ENCODE data around the gene SYNPO.
A peak's percentile ranks its signal among the peaks of the same experiment; 100 is the strongest.

The SYNPO gene

GRCh38 chr5:150640311-150641005 lies at the start of gene SYNPO:
Gene SYNPO, plus strand, starts transcription at chr5:150640660. Its CDS starts 7,616 bp downstream, at chr5:150648276.
- DNase-seq (ENCODE audit: low spot score): no peak

DNA sequence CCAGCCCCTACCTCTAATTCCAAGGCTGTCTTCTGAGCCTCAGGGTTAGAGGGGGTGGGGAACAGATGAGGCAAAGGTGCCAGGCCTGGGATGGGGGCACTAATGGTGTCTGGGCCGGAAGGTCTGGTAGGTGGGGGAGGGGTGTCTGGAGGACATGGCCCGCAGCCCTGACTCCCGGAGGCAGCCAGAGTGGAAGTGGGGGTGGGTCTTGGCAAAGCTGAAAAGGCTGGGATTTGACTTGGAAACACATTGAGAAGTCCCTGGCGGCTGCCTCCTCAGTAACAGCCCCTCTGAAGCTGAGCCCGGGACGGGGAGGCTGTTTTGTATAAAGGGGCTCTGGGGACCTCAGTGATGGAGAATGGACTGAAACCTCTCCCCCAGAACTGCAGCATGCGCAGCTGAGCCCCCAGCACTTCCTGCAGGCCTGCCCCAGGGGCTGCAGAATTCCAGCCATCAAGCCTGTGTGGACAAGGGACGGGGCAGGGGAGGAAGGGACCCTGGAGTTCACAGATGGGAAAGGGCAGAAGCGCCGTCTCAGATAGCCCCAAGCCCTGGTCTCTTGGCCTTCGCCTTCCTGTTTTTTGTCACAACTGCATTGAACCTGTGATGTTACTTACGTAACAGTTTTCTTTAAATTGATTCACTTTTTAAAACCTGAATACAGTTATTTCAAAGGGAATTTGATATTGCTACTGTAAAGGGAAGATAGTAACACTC lies 49.3 kb upstream of the SYNPO start:
- peak; percentile 81 for DNase-seq (ENCODE audit: low spot score)

DNA sequence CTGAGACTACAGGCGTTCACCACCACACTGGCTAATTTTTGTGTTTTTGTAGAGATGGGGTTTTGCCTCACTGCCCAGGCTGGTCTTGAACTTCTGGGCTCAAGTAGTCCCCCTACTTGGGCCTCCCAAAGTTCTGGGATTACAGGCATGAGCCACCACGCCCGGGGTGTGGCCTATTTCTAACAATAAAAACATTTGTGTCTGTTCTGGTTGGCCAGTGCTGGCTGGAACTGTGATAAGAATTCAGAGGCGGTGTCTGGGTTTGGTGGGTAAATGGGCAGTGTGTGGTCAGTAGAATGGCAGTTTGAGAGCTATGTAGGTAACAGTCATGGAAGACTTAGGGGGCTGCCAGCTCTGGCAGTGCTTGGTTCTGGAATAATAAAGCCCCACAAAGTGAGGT lies 46.9 kb upstream of the SYNPO start:
- no peak for DNase-seq (ENCODE audit: low spot score)

DNA sequence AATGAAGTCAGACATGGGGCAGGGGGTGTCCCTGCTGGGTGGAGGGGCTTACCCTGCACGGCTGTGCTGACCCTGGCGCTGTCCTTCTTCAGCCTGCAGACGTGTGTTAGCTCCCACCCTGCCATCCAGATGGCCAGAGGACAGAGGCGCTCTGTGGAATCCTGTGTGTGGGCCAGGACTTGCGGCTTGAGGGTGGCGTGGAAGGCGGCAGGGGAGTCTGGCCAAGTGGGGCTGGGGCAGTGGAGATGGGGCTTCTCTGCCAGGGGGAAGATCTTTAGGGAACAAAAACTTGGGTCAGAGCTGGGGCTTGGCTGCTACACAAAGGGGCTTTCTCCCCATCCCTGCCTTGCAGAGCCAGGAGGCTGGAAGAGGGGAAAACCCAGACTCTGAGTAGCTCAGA lies 46.5 kb upstream of the SYNPO start:
- DNase-seq (ENCODE audit: low spot score): no peak

- no peak for DNase-seq (ENCODE audit: low spot score)
Observed at GRCh38 chr5:150595466-150596031, 44.9 kb upstream of the SYNPO start.

DNA sequence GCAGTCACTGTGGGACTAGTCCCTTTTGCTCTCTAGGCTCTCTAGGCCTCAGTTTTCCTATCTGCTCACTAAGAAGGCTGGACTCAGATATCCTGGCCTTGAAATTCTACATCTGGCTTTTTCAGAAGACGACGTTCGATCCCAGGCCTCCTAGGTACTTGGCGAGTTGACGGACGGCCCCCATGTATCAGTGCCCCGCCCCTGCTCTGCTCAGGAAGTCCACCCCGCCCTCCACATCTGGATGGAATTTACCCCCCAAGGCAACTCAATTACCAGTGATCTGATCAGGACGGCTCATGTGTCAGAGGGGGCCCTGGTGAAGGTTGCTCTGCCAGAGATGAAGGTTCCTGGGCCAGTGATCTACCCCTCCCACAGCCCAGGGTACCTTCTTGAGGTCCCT lies 44.1 kb upstream of the SYNPO start:
- no peak for DNase-seq (ENCODE audit: low spot score)

- DNase-seq (ENCODE audit: low spot score): no peak
Observed at GRCh38 chr5:150596826-150597225, 43.6 kb upstream of the SYNPO start.

DNA sequence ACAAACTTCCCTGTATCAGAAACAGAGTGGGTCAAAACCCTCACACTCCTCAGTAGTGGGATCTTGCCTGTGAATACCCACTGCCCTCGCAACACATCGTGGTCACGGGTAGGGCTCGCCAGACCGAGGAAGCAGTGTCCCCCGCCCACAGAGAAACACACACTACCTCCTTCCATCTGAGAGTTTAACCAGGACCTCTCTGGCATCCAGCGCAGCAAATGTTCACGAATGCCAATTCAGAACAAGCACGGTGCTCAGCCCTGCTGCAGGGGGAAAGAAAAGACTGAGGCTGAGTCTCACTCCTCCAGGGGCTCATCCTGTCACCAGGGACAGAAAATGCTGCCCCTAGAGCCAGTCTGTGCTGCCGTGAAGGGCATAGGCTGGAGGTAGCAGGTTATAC lies 42.5 kb upstream of the SYNPO start:
- DNase-seq (ENCODE audit: low spot score): no peak

DNA sequence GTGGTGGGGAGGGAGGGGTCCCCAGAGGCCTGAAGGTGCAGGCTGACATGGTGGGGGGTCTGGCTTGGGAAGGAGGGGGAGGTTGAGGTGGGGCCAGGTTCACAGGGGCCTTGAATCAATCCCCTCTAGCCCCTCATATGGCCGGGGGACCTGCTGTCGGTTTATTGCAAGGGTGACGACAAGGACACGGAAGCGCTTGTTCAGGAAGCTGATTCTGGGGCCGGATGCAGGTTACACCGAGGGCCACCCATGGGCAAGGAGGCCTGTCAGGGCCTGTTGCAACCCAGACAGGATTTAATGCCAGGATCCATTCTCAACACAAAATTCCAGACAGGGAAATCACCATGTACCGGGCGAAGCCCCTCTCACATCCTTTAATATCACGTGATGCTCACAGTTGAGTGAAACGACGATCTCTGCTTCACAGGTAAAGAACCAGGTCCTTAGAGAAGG lies 41.6 kb upstream of the SYNPO start:
- no peak for DNase-seq (ENCODE audit: low spot score)

DNA sequence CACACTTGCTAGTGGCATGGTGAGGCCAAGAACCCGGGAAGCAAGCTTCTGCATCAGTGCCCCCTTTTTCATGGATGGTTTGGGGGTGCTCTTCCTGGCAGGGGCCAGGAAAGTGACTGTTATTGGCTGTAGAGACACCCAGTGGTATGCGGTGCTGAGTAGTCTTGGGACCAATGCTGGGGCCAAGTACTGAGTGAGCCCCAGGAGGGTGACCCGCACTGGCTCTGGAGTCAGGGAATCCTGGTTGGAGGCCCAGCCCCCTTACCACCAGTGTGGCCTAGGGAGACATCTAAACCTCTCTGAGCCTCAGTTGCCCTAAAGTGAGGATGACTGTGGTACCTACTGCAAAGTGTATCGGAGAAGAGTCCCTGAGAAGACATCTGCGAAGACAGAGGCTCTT lies 41.2 kb upstream of the SYNPO start:
- no peak for DNase-seq (ENCODE audit: low spot score)

DNA sequence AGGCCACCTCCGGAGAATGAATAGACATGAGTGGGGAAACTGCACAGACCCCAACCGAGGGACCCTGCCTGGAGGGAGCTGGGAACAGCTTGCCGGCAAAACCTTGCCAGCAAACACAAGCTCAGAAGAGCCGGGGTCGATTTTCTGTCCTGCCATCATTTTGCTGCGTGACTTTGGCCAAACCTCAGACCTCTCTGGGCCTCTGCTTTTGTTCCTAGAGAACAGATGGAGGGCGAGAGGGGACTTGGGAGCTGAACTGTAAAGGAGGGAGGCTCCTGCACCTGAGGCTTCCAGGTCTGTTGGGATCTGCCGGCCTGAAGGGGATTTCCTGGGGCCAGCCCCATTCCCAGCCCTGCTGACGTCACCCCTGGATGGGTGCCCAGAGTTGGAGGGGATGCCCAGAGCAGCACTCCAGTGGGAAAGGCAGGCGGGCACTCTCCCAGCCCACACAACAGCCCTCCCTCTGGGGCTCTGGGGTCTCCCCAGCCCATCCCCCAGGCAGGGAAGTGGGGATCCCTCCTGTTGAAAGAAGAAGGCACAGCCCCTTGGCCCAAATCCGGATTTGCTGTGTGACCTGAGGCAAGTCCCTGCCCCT lies 40.4 kb upstream of the SYNPO start:
- DNase-seq (ENCODE audit: low spot score): peak; percentile 87

GRCh38 chr5:150600616-150601490 lies 39.6 kb upstream of the SYNPO start:
- no peak for DNase-seq (ENCODE audit: low spot score)

DNA sequence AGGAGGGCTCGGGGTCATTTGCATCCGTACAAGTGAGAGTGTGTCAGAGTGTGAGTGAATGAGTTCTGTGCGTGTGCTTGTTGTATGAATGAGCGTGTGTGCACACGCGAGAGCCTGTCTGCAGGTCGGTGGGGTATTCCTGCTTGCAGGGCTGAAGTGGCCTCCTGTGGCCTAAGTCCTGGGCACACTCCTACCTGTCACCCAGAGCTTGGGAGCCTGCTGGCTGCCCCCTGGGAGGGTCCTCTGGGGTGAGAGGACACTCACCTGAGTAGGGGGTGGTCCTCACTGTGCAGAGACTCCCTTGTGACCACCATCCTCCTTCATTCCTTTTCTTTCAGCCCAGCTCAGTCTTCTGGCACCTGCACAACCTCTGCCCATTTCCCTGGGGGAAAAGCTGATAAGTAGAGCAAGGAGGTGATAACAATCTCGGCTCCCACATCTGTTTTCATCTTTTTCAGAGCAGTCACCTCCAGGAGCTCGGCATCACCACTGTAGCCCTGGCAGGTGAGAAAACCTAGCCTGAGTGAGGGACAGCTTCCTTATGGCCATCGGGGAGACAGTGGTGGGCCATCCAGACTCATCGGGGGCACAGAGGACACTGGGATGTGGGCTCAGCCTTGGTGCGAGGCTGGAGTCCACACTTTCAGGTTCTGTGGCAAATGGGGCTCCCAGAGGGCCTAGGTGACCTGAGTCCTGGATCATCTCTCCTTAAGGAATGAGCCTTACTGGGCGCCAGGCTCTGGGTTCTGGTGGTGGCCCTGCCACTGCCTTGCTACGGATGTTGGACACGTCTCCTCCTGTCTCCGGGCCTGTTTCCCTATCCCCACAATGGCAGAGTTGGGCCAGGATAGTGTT lies 38.7 kb upstream of the SYNPO start:
- no peak for DNase-seq (ENCODE audit: low spot score)

GRCh38 chr5:150603052-150603451 lies 37.4 kb upstream of the SYNPO start:
- DNase-seq (ENCODE audit: low spot score): no peak

DNA sequence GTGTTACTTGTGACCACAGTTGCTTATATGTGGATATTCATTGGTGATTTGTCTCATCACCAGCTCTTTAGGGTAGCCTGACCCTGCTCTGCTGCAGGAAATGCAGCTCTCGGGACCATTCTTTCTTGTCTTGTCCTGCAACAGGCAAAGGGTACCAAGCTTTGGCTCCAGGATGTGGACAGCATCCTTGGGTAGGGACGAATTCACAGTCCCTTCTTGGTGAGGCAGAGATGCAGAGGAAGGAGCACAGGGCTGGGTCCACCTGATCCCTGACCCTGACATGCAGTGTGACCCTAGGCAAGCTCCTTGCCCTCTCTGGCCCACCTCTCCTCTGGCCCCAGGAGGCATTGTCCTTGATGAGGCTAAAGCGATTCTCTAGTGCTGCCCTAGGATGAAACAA lies 37.0 kb upstream of the SYNPO start:
- no peak for DNase-seq (ENCODE audit: low spot score)

- DNase-seq (ENCODE audit: low spot score): no peak
Observed at GRCh38 chr5:150604010-150604409, 36.5 kb upstream of the SYNPO start.

GRCh38 chr5:150604894-150605440 lies 35.5 kb upstream of the SYNPO start:
- no peak for DNase-seq (ENCODE audit: low spot score)

GRCh38 chr5:150605546-150605945 lies 34.9 kb upstream of the SYNPO start:
- no peak for DNase-seq (ENCODE audit: low spot score)

- no peak for DNase-seq (ENCODE audit: low spot score)
Observed at GRCh38 chr5:150606476-150606875, 34.0 kb upstream of the SYNPO start.

GRCh38 chr5:150607105-150607504 lies 33.4 kb upstream of the SYNPO start:
- no peak for DNase-seq (ENCODE audit: low spot score)

GRCh38 chr5:150607991-150608390 lies 32.5 kb upstream of the SYNPO start:
- no peak for DNase-seq (ENCODE audit: low spot score)
